Measurements from ENCODE around the gene FRMPD2. TPM values are rescaled to one million over a fixed set of nuclear protein-coding genes. Genes with fewer than 3 reads are reported as not detected.

FRMPD2 gene
- total RNA-seq, 1 experiment from 2014 or later = 1.1 TPM

GRCh38 chr10:48294431-48294830, 19.9 kb upstream of the FRMPD2 start (continued):
- TF ChIP-seq ATF6 (CRISPR knock-in tag; IDR thresholded peaks at IDR 0.05) (no peak), ZNF671 (CRISPR knock-in tag; IDR thresholded peaks at IDR 0.05) (no peak), IRF1 (CRISPR knock-in tag; IDR thresholded peaks at IDR 0.05) (no peak)

- Mint-ChIP-seq H3K27me3 (ENCODE audit: low read depth) (no peaks in the 10 kb centered on the region; the same call in 1 of the 2 replicates), H3K4me1 (peaks cover 20% of the 10 kb centered on the region), H3K27ac (no peak overlapping the region), H3K36me3 (no peaks in the 10 kb centered on the region), H3K4me3 (no peak overlapping the region), H3K9me3 (no peaks in the 10 kb centered on the region)
- ChIA-PET CTCF (no interaction called here), POLR2A (no interaction called here)
- TF ChIP-seq JAZF1 (CRISPR knock-in tag; IDR thresholded peaks at IDR 0.05) (no peak), HMGA2 (CRISPR knock-in tag; IDR thresholded peaks at IDR 0.05) (no peak), EMX1 (CRISPR knock-in tag; IDR thresholded peaks at IDR 0.05) (no peak), TEAD1 (CRISPR knock-in tag; IDR thresholded peaks at IDR 0.05) (no peak), USF1 (CRISPR knock-in tag; IDR thresholded peaks at IDR 0.05) (no peak), MAX (CRISPR knock-in tag; IDR thresholded peaks at IDR 0.05) (no peak), E2F5 (CRISPR knock-in tag; IDR thresholded peaks at IDR 0.05) (no peak), ERG (CRISPR knock-in tag; IDR thresholded peaks at IDR 0.05) (no peak), NR2C2 (CRISPR knock-in tag; IDR thresholded peaks at IDR 0.05) (no peak), PREB (CRISPR knock-in tag; IDR thresholded peaks at IDR 0.05; ENCODE audit: borderline replicate concordance) (no peak), ZNF396 (CRISPR knock-in tag; IDR thresholded peaks at IDR 0.05; ENCODE audit: borderline replicate concordance) (no peak), ETV6 (CRISPR knock-in tag; IDR thresholded peaks at IDR 0.05) (no peak), FOXP4 (CRISPR knock-in tag; IDR thresholded peaks at IDR 0.05) (no peak), ZBTB43 (CRISPR knock-in tag; IDR thresholded peaks at IDR 0.05) (no peak)
- DNase-seq (ENCODE audit: low spot score) = no peak
- no peak for ATAC-seq
Observed at GRCh38 chr10:48292616-48293015, 18.1 kb upstream of the FRMPD2 start.

All from WTC11 (cell line).